Measurements from ENCODE around the gene LAMTOR4.
"Not testable (repeated sequence)": the region's sequence is repeated elsewhere in the genome, so short reads cannot be mapped to it uniquely, and the experiment has no call there.

Gene LAMTOR4

DNA sequence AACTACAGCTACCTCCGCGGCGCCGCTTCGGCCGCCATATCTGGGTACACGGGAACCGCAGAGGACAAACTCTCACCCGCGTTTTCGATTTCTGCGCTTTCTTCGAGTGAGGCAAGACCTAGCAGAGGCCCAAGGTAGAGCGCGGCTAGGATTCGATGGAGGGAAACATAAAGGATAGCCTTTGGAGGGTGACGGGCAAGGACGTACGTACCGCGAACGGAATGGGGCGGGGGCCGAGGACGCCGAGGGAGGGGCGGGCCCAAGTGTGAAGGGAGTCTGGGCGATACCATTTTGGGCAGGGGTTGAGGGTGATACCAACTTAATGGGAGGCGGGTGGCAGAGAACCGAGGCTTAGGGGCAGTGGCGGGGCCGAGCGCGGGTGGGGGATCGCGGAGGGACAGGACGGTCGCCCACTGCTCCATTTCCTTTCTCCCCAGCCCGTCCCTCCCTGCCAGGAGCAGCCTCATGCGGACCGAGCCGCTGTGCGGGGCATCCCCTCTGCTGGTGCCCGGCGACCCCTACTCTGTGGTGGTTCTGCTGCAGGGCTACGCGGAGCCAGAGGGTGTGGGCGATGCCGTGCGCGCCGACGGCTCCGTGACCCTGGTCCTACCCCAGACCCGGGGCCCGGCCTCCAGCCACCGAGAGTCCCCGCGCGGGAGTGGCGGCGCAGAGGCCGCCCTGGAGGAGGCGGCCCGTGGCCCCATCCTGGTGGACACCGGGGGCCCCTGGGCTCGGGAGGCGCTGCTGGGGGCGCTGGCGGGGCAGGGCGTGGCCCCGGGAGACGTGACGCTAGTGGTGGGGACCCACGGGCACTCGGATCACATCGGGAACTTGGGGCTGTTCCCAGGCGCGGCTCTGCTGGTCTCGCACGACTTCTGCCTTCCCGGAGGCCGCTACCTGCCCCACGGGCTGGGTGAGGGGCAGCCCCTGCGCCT is 21.5 kb upstream of the LAMTOR4 start, which contains the start of gene MBLAC1:
Gene MBLAC1, plus strand, starts transcription at position 37 of the 935 bp plus-strand sequence. Its CDS starts 429 bp downstream, at position 466.
- DNase-seq (ENCODE audit: low read depth in 1 of 2, low spot score in 1 of 2) = peak; percentile 57 to 92
- no peak for TF ChIP-seq JUND (IDR thresholded peaks at IDR 0.05; ENCODE audit: low read depth)
- in situ Hi-C loops (cut with HindIII; ENCODE audit: low pct_unique_long_range_greater_than_20kb, low sequenced_read_pairs) = no loop called here

DNA sequence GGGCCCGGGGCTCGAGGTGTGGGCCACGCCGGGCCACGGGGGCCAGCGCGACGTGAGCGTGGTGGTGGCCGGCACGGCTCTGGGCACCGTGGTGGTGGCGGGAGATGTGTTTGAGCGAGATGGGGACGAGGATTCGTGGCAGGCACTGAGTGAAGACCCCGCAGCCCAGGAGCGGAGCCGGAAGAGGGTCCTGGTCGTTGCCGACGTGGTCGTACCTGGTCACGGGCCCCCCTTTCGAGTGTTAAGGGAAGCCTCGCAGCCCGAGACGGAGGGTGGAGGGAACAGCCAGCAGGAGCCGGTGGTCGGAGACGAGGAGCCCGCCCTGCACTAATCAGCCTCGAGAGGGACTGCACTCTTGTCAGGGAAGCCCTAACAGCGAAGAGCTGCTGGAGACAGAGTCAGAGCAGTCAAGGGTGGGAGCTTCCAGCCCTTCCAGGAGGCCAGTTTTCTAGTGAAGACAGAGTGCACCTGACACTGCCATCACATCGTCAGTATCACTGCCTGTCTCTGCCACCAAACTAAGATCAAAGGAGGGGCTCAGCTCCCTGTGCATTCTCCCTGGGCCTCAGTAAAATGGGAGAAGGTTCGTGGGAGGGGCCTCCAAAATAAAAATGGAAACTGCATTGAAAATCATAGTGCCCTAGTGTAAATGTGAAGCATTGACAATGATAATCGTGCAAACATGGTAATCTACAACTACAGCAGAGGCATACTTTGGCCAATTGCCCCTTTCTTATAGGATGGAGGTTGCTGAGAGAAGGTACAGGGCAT is 20.7 kb upstream of the LAMTOR4 start:
- in situ Hi-C loops (cut with HindIII; ENCODE audit: low pct_unique_long_range_greater_than_20kb, low sequenced_read_pairs) = no loop called here
- no peak for TF ChIP-seq JUND (IDR thresholded peaks at IDR 0.05; ENCODE audit: low read depth)
- no peak for DNase-seq (ENCODE audit: low read depth in 1 of 2, low spot score in 1 of 2)

DNA sequence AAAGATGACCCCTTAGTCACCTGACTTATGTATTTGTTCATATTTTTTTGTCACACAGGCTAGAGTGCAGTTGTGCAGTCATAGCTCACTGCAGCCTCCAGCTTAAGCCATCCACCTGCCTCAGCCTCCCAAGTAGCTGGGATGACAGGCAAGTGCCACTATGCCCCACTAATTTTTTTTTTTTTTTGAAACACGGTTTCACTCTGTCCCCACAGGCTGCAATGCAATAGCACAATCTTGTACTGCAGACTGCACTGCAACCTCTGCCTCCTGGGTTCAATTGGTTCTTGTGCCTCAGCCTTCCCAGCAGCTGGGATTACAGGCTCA is 20.1 kb upstream of the LAMTOR4 start:
- no peak for DNase-seq (ENCODE audit: low read depth in 1 of 2, low spot score in 1 of 2)
- in situ Hi-C loops (cut with HindIII; ENCODE audit: low pct_unique_long_range_greater_than_20kb, low sequenced_read_pairs) = no loop called here
- no peak for TF ChIP-seq JUND (IDR thresholded peaks at IDR 0.05; ENCODE audit: low read depth)

DNA sequence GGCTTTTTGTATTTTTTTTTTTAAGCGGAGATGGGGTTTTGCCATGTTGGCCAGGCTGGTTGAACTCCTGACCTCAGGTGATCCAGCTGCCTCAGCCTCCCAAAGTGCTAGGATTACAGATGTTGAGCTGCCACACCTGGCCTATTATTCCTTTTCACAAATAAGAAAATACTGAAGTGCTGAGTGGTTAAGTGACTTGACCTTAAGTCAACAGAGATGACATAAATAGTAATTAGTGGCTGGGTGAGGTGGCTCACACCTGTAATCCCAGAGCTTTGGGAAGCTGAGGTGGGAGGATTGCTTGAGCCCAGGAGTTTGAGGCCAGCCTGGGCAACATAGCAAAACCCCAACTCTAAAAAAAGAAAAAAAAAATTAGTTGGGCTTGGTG is 18.5 kb upstream of the LAMTOR4 start:
- in situ Hi-C loops (cut with HindIII; ENCODE audit: low pct_unique_long_range_greater_than_20kb, low sequenced_read_pairs); DNase-seq (ENCODE audit: low read depth in 1 of 2, low spot score in 1 of 2): not testable (repeated sequence)

DNA sequence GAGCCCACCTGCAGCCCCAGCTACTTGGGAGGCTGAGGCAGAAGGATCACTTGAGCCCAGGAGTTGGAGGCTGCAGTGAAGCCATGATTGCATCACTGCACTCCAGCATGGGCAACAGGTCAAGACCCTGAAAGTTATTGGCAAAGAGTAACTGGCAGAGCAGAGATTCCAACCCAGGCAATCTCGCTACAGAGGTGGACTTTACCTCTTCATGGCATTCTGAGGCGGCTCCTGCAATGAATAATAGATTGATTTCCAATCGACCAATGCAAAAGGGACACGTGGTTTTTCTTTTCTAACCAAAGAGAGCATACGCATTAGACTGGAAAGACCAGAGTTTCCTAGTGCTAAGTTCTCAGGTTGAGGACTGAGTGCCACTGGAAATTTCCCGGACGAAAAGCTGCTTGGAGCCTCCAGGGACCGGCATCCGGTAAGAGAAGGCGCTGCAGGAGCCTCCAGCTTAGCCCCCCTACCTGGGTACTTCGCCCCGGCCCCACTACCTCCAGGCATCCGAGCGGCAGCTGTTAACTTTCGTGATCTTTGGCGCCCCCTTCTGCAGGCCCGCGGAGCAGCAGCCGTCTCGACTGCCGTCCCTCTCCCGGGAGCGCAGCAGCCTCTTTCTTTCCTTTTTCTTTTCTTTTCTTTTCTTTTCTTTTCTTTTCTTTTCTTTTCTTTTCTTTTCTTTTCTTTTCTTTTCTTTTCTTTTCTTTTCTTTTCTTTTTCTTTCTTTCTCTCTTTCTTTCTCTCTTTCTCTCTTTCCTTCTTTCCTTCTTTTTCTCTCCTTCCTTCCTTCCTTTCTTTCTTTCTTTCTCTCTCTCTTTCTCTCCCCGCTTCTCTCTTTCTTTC is 17.9 kb upstream of the LAMTOR4 start:
- DNase-seq (ENCODE audit: low read depth in 1 of 2, low spot score in 1 of 2) = peak; percentile 31 to 64
- in situ Hi-C loops (cut with HindIII; ENCODE audit: low pct_unique_long_range_greater_than_20kb, low sequenced_read_pairs) = no loop called here
- no peak for TF ChIP-seq JUND (IDR thresholded peaks at IDR 0.05; ENCODE audit: low read depth)

DNA sequence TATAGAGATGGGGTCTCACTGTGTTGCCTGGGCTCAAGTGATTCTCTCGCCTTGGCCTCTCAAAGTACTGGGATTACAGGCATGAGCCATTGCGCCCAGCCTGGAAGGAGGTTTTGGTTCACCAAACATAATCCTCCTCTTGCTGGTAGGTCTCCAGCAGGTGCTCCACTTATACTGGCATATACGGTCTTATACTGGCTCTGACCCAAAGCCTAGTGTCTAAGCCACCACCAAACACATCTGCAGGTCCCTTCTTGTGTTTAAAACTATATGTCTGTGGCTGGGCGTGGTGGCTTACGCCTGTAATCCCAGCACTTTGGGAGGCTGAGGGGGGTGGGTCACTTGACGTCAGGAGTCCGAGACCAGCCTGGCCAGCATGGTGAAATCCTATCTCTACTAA is 16.6 kb upstream of the LAMTOR4 start:
- no peak for DNase-seq (ENCODE audit: low read depth in 1 of 2, low spot score in 1 of 2)
- in situ Hi-C loops (cut with HindIII; ENCODE audit: low pct_unique_long_range_greater_than_20kb, low sequenced_read_pairs) = no loop called here
- TF ChIP-seq JUND (IDR thresholded peaks at IDR 0.05; ENCODE audit: low read depth) = no peak

DNA sequence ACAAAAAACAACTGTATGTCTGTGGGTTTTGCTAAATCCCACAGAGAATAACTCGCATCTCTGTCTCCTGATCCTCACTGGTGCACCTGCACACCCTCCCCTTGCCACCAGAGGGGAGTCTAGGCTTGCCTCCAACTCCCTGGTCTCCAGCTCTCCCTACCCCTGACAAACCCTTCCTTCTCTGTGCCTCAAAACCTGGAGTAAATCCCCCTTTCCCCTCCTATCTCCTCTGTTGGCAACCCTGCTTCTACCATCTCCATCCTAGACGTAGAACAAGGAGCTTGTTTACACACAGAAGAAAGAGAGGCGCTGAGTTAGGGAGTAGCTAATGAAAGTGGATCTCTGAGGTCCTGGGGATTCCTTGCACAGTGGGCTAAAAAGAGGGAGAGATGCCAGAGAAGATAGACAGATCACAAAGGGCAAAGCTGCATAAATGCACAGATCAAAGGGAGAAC is 16.0 kb upstream of the LAMTOR4 start:
- DNase-seq (ENCODE audit: low read depth in 1 of 2, low spot score in 1 of 2) = peak; percentile 39 to 74
- in situ Hi-C loops (cut with HindIII; ENCODE audit: low pct_unique_long_range_greater_than_20kb, low sequenced_read_pairs) = no loop called here
- no peak for TF ChIP-seq JUND (IDR thresholded peaks at IDR 0.05; ENCODE audit: low read depth)

DNA sequence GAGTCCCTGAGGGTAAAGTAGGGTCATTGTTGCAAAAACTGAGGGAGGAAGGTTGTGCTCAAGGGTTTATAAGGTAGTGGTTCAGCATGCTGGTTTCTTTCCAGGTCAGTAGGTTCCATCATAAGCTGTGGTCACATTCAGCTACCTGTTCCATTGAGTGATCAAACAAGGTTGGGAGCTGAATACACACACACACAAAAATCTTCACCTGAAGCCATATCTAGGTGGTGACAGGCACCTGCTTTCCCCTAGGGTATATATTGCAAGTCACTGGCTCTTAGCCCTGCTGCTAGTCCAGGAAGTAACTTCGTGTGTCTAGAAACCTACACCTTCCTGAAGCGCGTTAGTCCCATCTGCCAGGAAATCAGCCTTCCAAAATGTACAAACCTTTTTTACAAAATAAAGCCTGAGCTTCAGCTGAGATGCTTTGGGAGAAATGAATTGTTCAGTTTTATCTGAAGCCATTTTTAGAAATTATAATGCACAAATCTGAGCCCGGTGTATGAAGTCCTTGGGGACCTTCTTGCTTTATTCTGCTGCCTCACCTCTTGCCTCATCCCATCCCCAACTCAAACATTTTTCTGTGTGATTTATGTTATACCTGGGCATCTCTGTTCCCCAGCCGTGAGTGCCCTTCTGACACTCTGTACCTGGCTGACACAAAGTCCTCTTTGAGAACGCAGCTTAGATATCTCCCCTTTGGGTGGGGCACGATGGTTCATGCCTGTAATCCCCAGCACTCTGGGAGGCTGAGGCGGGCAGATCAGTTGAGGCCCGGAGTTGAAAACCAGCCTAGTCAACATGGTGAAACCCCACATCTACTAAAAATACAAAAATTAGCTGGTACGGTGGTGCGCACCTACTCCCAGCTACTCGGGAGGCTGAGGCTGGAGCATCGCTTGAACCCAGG is 10.6 kb upstream of the LAMTOR4 start:
- peak; percentile 26 to 76 for DNase-seq (ENCODE audit: low read depth in 1 of 2, low spot score in 1 of 2)
- in situ Hi-C loops (cut with HindIII; ENCODE audit: low pct_unique_long_range_greater_than_20kb, low sequenced_read_pairs) = no loop called here
- no peak for TF ChIP-seq JUND (IDR thresholded peaks at IDR 0.05; ENCODE audit: low read depth)

DNA sequence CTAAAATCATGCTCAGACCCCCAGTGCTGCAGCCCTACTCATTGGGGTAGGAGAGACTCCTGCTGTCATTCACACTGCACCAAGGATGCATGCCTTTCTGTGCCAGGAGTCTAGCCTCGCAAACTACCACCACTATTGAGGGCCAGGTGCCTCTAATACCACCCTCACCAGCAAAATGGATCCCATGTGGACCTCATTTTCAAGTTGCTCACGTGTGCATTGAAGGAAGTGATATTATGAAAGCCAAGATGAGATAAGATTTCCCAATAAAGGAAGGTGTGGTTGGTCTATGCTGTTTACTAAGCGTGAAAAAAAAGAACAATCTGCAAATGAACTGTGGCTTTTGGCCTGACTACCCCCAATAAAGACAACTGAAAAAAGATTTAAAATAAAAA is 7.2 kb upstream of the LAMTOR4 start:
- in situ Hi-C loops (cut with HindIII; ENCODE audit: low pct_unique_long_range_greater_than_20kb, low sequenced_read_pairs) = no loop called here
- DNase-seq (ENCODE audit: low read depth in 1 of 2, low spot score in 1 of 2) = no peak
- no peak for TF ChIP-seq JUND (IDR thresholded peaks at IDR 0.05; ENCODE audit: low read depth)

DNA sequence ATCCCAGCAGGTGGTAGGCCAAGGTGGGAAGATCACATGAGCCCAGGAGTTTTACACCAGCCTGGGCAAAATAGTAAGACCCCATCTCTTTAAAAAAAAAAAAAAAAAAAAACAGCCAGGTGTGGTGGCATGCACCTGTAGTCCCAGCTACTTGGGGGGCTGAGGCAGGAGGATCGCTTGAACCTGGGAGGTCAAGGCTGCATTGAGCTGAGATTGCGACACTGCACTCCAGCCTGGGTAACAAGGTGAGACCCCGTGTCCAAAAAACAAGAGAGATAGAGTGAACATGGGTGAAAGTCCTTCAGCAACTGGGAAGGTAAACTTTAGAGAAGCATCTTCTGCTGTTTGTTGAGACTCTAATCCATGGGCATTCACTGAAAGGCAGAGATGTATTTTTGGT is 6.3 kb upstream of the LAMTOR4 start:
- no peak for DNase-seq (ENCODE audit: low read depth in 1 of 2, low spot score in 1 of 2)
- TF ChIP-seq JUND (IDR thresholded peaks at IDR 0.05; ENCODE audit: low read depth) = no peak
- in situ Hi-C loops (cut with HindIII; ENCODE audit: low pct_unique_long_range_greater_than_20kb, low sequenced_read_pairs) = no loop called here

DNA sequence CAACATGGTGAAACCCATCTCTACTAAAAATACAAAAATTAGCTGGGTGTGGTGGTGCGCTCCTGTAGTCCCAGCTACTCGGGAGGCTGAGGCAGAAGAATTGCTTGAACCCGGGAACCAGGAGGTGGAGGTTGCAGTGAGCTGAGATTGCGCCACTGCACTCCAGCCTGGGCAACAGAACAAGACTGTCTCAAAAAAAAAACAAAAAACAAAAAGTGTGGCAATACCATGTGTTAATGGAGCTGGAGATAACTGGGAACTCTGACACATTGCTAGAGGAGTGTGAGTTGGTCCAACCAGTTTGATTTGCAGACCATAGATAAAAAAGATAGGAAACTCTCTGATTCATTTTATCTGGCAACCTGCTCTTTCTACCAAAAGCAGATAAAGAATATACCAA is 2.4 kb upstream of the LAMTOR4 start:
- DNase-seq (ENCODE audit: low read depth in 1 of 2, low spot score in 1 of 2); in situ Hi-C loops (cut with HindIII; ENCODE audit: low pct_unique_long_range_greater_than_20kb, low sequenced_read_pairs): not testable (repeated sequence)

Data from T47D (cell line).